ENCODE results near the gene METTL5.
A peak's percentile ranks its signal among the peaks of the same experiment; 100 is the strongest.
"Not testable (repeated sequence)": the region's sequence is repeated elsewhere in the genome, so short reads cannot be mapped to it uniquely, and the experiment has no call there.

METTL5 gene

DNA sequence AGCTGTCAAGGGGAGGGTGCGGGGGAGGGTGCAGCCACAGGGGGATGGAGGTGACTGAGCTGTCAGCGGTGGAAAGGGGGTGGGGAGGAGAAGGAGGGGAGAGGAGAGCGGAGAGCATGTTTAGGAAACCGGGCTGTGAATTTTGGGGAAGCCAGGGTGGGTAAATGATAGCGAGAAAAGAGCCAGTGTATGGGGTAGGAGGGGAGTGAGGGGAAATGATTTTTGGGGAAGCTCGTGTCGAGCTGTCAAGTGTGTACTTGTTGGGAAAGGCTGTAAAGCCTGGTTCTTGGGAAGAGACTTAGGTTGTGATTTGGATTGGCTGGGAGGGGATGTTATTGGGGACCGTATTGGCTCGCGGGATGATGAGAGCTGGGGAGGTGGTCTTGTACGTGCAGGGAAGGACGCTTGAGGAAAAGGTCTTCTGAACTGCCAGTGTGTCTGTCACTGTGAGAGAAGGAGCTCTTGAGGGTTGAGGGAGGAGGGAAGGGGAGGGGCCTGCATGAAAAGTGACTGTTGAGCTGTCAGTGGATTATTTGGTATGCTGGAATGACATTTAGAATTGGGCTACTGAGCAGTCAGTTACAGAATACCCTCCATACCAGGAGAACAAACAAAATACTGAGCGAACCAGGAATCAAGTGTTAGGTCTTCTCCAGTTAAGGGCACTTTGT lies 3.6 kb upstream of the METTL5 start:
- DNase-seq = peak; percentile 52

DNA sequence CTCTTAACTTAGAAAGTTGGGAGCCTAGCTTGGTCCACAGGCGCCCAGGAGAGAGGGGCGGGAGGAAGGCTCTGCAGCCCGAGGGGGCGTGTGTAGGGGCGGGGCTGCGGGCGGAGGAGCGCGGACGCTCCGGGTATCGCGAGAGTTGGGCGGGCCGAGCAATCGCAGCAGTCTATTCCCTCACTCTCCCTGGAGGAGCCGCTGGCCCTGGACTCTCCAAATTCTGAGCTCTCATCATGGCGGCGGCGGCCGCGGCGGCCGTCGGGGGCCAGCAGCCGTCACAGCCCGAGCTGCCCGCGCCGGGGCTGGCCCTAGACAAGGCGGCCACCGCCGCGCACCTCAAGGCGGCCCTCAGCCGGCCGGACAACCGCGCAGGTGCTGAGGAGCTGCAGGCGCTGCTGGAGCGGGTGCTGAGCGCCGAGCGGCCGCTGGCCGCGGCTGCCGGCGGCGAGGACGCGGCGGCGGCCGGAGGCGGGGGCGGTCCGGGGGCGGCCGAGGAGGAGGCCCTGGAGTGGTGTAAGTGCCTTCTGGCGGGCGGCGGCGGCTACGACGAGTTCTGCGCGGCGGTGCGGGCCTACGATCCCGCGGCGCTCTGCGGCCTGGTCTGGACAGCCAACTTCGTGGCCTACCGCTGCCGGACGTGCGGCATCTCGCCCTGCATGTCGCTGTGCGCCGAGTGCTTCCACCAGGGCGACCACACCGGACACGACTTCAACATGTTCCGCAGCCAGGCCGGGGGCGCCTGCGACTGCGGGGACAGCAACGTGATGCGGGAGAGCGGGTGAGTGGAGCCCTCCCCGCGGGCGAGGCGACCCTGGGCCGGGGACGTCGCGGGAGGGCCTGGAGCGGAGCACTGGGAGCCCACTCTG lies 2.8 kb upstream of the METTL5 start, which contains the start of gene UBR3:
TSS of gene UBR3 (plus strand) at position 183 of the 869 bp plus-strand sequence. CDS start at position 237, 54 bp downstream.
- peak; percentile 93 for DNase-seq

DNA sequence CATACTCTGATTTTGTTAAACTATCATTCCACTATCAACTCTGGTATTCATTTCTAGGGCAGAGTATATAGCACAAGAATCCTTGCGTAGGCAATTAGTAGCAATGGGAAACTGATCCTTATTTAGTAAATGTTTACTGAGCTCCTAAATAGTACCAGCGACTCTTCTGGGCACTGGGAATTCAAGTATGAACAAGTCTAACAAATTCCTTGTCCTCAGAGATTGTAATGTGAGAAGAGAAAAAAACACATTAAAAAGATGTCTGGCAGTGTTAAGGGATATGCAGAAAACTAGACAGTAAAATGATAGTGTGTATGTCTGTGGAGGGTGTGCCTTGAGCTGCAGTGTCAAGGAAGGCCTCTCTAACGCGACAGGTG lies 721 bp downstream of the METTL5 start:
- DNase-seq = no peak

DNA sequence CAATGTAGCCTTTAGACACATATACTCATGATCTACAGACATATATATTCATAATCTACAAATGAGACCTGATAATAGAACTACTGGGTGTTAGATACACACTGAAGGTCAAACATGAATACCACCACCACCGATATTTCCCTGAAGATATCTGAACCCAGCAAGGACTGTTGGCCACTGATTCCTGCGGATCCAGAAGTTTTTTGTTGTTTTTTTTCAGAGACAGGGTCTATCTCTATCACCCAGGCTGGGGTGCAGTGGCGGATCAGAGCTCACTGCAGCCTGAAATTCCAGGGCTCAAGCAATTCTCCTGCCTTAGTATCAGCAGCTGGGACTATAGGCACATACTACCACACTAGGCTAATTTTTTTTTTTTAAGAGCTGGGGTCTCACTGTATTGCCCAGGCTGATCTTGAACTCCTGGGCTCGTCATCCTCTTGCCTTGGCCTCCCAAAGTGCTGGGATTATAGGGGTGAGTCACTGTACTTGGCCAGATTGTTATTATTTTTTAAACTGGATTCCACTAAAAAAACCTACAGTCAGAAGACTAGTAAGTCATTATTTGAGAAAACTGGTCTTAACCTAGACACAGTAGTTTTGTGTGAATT lies 1.8 kb downstream of the METTL5 start:
- DNase-seq = no peak

DNA sequence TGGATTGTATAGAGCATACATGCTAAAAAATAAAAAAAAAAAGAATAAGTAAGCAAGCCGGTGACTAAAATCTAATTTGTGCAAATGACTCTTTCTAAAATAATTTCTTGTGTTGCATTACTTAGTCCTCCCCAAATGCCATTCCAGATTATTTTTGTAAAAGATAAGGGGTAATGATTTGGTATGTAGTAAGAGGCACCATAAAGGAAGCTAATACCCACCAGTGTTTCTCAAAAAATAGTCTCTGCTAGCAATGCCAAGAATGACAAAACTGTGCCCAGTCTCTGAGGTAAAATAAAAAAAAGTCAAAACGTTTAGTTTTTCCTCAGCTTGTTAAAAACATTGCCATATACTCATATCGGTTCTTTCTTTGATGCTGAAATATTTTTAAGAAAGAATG lies 2.7 kb downstream of the METTL5 start:
- DNase-seq = no peak

DNA sequence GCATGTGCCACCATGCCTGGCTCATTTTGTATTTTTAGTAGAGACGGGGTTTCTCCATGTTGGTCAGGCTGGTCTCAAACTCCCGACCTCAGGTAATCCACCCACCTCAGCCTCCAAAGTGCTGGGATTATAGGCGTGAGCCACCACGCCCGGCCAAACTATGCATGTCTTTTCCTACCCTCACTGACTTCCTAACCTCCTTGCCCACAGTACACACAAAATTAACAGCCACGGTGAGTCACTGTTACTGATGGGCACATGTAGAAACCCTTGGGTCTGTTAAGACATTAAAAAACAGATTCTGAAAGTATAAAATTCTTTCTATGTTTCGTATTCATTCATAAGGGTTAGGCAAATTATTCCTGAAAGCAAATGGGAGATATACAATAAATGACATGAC lies 4.6 kb downstream of the METTL5 start:
- peak; percentile 29 for DNase-seq

DNA sequence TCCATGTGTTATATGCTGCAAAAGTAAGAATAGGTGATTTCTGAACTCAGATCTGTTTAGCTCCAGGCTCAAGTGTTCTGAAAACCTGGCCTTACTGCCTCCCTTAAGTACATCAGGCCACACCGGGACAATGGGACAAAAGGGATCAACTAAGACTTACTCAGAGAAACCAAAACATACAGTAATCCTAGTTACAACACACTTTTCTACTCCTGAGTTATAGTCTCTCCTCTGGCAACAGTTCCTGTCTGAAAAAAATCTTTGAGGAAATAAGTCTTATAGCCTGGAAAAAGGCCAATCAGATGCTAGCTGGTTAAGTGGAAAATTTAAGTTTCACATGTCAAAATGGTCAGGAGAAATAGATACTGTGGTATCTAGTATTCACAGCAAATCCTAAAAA lies 5.6 kb downstream of the METTL5 start:
- DNase-seq = no peak

DNA sequence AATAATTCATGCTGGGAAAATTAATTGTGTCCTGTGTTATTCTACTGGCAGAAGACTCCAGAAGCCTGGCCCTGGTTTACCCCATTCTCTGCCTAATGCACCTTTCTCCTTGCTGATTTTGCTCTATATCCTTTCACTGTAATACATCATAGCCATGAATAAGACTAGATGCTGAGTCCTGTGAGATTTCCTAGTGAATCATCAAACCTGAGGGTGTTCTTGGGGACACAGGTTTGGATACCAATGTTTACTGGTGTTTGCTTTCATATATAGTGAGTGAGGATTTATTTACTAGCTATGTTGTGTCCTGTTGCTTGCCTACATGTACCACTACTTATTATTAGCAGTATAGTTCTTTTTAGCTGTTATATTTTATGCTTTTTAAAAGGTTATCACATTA lies 6.5 kb downstream of the METTL5 start:
- DNase-seq = no peak

DNA sequence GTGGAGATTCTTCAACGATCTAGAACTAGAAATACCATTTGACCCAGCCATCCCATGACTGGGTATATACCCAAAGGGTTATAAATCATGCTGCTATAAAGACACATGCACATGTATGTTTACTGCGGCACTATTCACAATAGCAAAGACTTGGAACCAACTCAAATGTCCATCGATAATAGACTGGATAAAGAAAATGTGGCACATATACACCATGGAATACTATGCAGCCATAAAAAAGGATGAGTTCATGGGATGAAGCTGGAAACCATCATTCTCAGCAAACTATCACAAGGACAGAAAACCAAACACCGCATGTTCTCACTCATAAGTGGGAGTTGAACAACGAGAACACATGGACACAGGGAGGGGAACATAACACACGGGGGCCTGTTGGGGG lies 7.3 kb downstream of the METTL5 start:
- not testable (repeated sequence) for DNase-seq

DNA sequence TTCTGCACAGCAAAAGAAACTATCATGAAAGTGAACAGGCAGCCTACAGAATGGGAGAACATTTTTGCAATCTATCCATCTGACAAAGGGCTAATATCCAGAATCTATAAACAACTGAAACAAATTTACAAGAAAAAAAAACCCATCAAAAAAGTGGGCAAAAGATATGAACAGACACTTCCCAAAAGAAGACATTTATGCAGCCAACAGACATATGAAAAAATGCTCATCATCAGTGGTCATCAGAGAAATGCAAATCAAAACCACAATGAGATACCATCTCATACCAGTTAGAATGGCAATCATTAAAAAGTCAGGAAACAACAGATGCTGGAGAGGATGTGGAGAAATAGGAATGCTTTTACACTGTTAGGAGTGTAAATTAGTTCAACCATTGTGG lies 7.7 kb downstream of the METTL5 start:
- not testable (repeated sequence) for DNase-seq

DNA sequence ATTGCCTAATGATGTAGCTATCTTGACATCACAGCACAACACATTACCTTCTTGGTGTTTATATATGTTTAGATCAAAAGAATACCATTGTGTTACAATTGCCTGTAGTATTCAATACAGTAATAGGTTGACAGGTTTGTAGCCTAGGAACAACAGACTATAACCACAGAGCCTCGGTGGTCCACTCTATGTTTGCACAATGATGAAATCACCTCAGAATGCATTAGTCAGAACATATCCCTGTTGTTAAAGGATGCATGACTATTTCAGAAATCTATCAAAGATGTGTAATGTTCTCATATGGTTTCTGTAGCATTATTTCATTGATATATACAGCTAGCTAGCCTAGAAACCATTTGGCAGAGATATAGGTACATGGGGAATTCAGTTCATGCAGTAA lies 8.9 kb downstream of the METTL5 start:
- DNase-seq = no peak

DNA sequence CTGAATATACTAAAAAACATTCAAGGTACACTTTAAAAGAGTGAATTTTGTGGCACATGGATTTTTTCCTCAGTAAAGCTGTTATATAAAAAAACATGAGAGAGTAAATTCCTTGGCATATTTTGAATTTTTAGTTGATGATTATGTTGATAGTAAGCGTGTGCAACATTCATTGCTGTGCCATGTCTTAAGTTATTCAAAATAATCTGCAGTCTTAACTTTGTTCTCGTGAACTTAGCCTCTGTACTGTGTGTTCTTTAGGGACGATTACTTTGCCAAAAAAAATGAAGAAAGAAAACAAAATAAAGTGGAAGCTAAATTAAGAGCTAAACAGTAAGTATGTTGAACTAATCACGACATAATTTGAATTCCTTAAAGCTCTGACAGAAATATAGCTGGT lies 16.5 kb downstream of the METTL5 start:
- no peak for DNase-seq

DNA sequence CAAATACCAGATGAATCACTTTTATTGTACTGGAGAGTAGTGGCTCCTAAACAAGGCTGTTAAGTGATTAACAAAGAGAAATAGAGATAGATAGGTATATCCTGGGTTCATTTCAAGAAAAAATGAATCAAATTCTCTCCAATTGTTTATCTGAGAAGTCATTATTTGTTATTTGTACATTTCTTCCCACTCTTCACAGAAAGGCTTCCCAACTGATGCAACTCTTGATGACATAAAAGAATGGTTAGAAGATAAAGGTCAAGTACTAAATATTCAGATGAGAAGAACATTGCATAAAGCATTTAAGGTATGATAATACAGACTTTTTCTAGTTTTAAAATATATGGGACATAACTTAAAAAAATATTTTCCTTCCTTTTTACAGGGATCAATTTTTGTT lies 18.1 kb downstream of the METTL5 start:
- no peak for DNase-seq

DNA sequence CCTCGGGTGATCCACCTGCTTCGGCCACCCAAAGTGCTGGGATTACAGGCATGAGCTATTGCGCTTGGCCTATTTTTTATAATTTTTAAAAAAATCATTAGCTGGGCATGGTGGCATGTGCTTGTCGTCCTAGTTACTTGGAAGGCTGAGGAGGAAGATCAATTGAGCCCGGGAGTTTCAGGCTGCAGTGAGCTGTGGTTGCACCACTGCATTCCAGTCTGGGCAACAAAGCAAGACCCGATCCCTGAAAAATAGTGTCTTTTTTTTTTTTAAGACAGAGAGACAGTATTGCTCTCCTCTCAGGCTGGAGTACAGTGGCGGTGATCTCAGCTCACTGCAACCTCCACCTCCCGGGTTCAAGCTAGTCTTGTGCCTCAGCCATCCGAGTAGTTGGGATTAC lies 21.2 kb downstream of the METTL5 start:
- no peak for DNase-seq

DNA sequence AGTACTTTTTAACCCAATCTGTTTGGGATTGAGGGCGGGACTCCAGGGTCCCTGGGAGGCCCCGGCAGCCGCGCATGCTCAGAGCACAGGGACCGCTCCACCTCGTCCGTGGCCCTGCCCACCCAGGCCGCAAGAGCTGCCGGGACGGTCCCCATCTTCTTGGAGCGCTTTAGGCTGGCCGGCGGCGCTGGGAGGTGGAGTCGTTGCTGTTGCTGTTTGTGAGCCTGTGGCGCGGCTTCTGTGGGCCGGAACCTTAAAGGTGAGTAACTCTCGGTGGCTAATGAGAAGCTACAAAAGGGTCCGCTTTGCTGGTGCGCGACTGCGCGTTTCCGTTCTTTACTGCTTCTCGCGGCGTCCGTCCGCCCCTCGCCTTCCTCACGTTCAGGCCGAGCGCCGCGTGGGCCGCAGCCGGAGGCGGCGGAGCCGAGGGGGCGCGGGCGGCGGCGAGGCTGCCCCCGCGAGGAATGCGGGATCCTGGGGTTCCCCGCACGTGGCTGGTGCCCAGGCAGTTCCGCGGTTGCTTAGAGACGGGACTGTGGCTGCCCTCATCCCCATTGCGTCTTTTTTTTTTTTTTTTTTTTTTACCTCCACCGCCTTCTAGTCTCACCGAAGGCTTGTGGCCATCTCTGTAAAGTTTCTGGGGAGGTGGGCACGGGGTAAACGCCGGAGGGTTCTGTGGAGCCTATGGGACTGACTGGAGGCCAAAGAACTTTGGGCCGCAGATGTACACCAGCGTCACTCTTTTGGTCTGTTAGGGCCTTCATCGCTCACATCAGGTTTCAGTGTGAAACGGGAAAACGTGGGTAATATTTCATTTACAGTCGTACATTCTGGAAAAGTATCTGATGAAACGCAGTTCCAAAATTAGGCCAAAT lies 25.8 kb downstream of the METTL5 start, which contains the start of gene SSB:
TSS of gene SSB (plus strand) at position 154 of the 875 bp plus-strand sequence. CDS start 2,090 bp downstream, outside the sequence.
- DNase-seq = peak; percentile 98

DNA sequence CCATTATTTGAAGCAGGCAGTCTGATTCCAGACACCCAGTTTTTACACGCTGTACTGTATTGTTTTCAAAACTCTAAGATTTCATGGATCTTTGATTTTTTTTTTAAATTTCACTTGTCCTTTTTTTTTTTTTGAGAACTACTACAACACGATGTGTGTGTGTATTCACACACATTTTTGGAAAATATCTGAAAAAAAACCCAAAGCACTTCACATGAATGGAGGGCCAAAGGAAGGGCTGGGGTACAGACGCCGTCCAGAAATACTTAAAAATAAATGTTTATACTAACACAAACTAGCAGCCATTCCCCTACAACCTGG lies 26.3 kb downstream of the METTL5 start:
- DNase-seq = no peak

DNA sequence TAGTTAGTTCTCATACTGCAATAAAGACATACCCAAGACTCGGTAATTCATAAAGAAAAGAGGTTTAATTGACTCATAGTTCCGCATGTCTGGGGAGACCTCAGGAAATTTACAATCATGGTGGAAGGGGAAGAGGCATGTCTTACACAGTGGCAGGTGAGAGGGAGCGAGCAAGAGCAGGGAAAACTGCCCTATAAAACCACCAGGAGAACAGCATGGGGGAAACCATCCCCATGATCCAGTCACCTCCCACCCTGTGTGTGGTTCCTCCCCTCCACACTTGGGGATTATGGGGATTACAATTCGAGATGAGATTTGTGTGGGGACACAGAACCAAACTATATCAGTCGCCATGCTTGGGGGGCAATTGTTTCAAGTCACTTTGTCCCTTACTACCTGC lies 27.1 kb downstream of the METTL5 start:
- DNase-seq = no peak

DNA sequence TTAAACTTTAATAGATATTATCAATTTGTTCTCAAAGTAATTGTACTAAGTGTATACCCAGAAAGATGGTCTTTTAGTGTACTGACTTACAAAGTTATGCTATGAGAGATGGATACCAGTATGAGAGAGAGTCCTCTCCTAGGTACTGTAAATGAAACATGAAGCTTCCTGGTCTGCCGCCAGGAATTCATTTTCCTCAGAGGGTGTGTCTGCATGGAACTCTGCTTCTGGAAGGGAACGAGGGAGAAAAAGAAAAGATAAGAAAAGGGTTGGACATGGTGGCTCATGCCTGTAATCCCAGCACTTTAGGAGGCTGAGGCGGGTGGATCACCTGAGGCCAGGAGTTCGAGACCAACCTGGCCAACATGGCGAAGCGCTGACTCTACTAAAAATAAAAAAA lies 28.3 kb downstream of the METTL5 start:
- no peak for DNase-seq

DNA sequence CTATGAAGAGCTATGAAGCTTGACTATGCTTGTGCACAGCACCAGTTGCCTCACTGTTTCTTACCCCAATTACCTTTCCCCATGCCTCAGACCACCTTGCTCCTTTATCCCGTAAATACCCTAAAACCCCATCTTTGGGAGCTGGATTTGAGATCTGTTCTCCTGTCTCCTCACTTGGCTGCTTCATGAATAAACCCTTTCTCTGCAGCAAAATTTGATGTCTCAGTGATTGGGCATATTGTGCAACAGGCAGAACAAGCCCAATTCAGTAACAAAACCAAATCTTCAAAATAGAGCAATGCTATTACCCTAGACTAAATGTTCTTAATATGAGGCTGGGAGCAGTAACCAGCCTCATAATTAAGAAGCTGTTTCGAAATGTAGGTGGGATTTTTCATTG lies 29.5 kb downstream of the METTL5 start:
- no peak for DNase-seq

DNA sequence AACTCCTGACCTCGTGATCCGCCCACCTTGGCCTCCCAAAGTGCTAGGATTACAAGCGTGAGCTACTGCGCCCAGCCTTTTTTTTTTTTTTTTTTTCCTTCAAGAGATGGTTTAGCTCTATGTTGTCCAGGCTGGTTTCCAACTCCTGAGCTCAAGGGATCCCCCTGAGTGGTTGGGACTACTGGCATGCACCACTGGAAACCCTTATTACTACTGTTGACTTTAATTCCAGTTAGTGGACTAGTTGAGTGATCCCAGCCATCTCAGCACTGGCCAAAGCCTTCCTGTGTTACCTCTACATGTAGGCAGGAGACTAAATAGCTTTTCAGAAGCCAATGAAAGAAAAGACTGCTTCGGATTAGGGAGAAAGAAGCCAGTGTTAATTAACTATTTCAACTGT lies 34.1 kb downstream of the METTL5 start:
- no peak for DNase-seq

DNA sequence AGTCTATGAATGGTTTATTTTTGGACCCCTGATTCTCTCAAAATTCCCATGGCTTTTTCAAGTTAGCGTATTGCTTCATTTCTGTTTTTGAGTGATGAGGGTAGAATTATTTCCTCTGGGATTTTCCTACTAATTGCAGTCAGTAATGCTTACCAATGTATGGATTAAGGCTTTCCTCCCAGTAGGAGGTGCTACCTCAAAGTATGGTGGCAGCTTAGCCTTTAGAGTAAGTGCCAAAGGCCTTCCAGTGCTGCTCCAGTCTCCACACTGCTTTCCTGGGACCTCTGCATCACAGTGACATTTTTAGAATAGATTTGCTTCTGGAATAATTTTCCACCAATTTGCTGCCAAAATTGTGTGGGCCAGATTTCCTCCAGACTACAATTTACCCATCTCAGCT lies 42.2 kb downstream of the METTL5 start:
- no peak for DNase-seq

DNA sequence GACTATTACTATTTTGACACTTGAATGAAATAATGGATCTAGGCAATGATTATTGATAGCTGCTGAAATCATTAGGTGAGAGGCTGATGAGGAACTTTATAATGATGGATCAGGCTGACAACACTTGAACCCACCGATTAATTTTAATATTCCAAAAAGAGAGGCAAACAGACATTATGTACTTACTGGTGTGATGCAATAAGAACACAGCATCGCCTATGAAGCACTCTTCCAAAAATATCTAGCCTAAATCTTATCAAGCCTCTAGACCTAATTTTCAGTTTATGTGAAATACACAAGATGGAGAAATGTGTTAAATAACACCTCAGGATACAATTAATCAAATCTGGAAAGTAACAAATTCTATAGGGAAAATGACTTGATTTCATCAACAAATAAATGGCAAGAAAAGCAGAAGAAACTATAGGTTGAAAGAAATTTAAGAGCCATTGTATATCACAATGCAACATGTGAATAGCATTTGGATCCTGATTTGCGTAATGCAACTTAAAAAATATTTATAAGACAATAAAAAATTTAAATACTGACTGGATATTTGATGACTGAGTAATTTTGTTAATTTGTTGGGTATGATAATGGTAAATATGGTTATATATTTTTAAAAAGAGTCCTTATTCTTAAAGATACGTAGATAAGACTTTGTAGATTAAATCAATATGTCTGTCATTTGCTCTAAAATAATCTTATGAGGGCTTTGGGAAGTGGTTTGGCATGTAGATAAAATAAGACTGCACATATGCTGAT lies 43.3 kb downstream of the METTL5 start:
- no peak for DNase-seq

Data from activated CD4-positive, alpha-beta T cell treated with anti-CD3 and anti-CD28 coated beads, Interleukin-2, amount 50 U/mL, for 16 hours (primary cell).